T-helper 22 cell (primary cell): ENCODE data around the gene GAN.

Source experiments
- DNase-seq: peaks from one replicate; pipeline ENCODE4 v3.0.0-alpha.2; 2020; ENCODE audit warnings: low read depth

GAN gene

GRCh38 chr16:81353895-81354294, 39.1 kb downstream of the GAN start:
- DNase-seq: no peak

GRCh38 chr16:81357711-81358260, 43.0 kb downstream of the GAN start:
- no peak for DNase-seq

- no peak for DNase-seq
These were observed 44.1 kb downstream of the GAN start for GRCh38 chr16:81358860-81359259.

- DNase-seq: no peak
These were observed 45.4 kb downstream of the GAN start for GRCh38 chr16:81360135-81360534.

- DNase-seq: no peak
These were observed 51.0 kb downstream of the GAN start for GRCh38 chr16:81365731-81366130.

GRCh38 chr16:81366316-81366932, 51.7 kb downstream of the GAN start:
- DNase-seq: no peak

GRCh38 chr16:81367821-81368220, 53.1 kb downstream of the GAN start:
- DNase-seq: no peak

GRCh38 chr16:81369888-81370504, 55.2 kb downstream of the GAN start:
- DNase-seq: no peak

- no peak for DNase-seq
These were observed 56.3 kb downstream of the GAN start for GRCh38 chr16:81371106-81371505.

- DNase-seq: no peak
These were observed 59.8 kb downstream of the GAN start for GRCh38 chr16:81374550-81374949.

- no peak for DNase-seq
These were observed 62.1 kb downstream of the GAN start for GRCh38 chr16:81376880-81377279.

GRCh38 chr16:81378049-81378448, 63.3 kb downstream of the GAN start:
- DNase-seq: no peak

- DNase-seq: no peak
These were observed 66.2 kb downstream of the GAN start for GRCh38 chr16:81380932-81381331.

GRCh38 chr16:81384006-81384405, 69.2 kb downstream of the GAN start:
- DNase-seq: no peak

- no peak for DNase-seq
These were observed 70.4 kb downstream of the GAN start for GRCh38 chr16:81385031-81385756.

- no peak for DNase-seq
These were observed 73.6 kb downstream of the GAN start for GRCh38 chr16:81388357-81388756.

GRCh38 chr16:81390840-81391239, 76.1 kb downstream of the GAN start:
- DNase-seq: no peak

GRCh38 chr16:81392011-81392410, 77.2 kb downstream of the GAN start:
- DNase-seq: no peak

- DNase-seq: no peak
These were observed 79.7 kb downstream of the GAN start for GRCh38 chr16:81394416-81394815.

- no peak for DNase-seq
These were observed 80.3 kb downstream of the GAN start for GRCh38 chr16:81394966-81395655.

GRCh38 chr16:81397058-81397878, 82.5 kb downstream of the GAN start:
- DNase-seq: no peak
